Measurements from ENCODE around the gene FRMD4A.

DNA sequence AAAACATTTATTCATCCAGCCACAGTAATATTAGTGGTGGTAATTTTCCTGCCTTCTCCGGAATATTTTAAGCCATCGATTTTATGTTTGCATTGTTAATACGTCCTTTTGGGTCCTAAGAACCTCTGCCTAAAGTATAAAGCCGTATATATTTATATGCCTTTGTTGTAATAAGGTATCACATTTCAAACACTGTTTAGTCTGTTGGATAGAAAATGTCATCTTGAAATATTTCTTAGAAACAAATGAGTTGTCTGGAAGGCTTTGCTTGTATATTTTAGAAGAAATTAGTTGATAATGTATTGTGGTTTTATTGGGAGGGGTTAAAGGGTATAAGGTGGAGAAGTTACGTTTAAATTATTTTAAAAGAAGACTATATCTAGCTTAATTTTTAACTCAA lies 732.8 kb downstream of the FRMD4A start:
- TF ChIP-seq CTCF (optimal IDR thresholded peaks at IDR 0.05 in 1 of 3, IDR thresholded peaks at IDR 0.05 in 1 of 3, conservative IDR thresholded peaks at IDR 0.05 in 1 of 3; ENCODE audit: extremely low read depth in 1 of 3, insufficient read depth in 2 of 3, low read length in 3 of 3) = no peak
- no peak for TF ChIP-seq EZH2 (IDR thresholded peaks at IDR 0.05; ENCODE audit: low read length)
